Measurements from ENCODE around the gene DHX30.
A peak's percentile ranks its signal among the peaks of the same experiment; 100 is the strongest.
"Not testable (repeated sequence)": the region's sequence is repeated elsewhere in the genome, so short reads cannot be mapped to it uniquely, and the experiment has no call there.

The DHX30 gene

GRCh38 chr3:47817609-47818008 lies 14.7 kb downstream of the DHX30 start:
- DNase-seq: no peak

GRCh38 chr3:47824541-47825473 lies 21.9 kb downstream of the DHX30 start:
- peak; percentile 81 for DNase-seq

GRCh38 chr3:47825590-47825989 lies 22.7 kb downstream of the DHX30 start:
- DNase-seq: no peak

- not testable (repeated sequence) for DNase-seq
These were observed 26.5 kb downstream of the DHX30 start for GRCh38 chr3:47829482-47829881.

- no peak for DNase-seq
These were observed 34.0 kb downstream of the DHX30 start for GRCh38 chr3:47836986-47837385.

- no peak for DNase-seq
These were observed 35.6 kb downstream of the DHX30 start for GRCh38 chr3:47838503-47838902.

- no peak for DNase-seq
These were observed 38.9 kb downstream of the DHX30 start for GRCh38 chr3:47841786-47842349.

GRCh38 chr3:47846186-47846879 lies 43.4 kb downstream of the DHX30 start:
- no peak for DNase-seq

GRCh38 chr3:47846880-47847248 lies 43.9 kb downstream of the DHX30 start:
- DNase-seq: no peak

- DNase-seq: no peak
These were observed 44.3 kb downstream of the DHX30 start for GRCh38 chr3:47847260-47847659.

GRCh38 chr3:47847801-47848518 lies 45.0 kb downstream of the DHX30 start:
- DNase-seq: no peak

- no peak for DNase-seq
These were observed 45.7 kb downstream of the DHX30 start for GRCh38 chr3:47848599-47849117.

- DNase-seq: no peak
These were observed 46.3 kb downstream of the DHX30 start for GRCh38 chr3:47849186-47849698.

- peak; percentile 0 for DNase-seq
These were observed 47.0 kb downstream of the DHX30 start for GRCh38 chr3:47849699-47850563.

- no peak for DNase-seq
These were observed 47.8 kb downstream of the DHX30 start for GRCh38 chr3:47850564-47851410.

- DNase-seq: no peak
These were observed 49.1 kb downstream of the DHX30 start for GRCh38 chr3:47851888-47852603.

GRCh38 chr3:47852604-47853602 lies 50.0 kb downstream of the DHX30 start:
- DNase-seq: no peak

GRCh38 chr3:47854267-47854666 lies 51.3 kb downstream of the DHX30 start:
- DNase-seq: no peak
